OCI-LY1 (cell line): ENCODE measurements around the gene ZNF800.

Experiments used
- H2AFZ ChIP-seq: fragments of 200-600 bp; sonication (generic), shearing (Covaris generic); 2 replicates; pipeline ENCODE4 v1.6.0; 2014; ENCODE audit warnings: antibody characterized with exemption, mild to moderate bottlenecking, low read length
- H3F3A ChIP-seq: fragments of 200-600 bp; sonication (generic), shearing (Covaris generic); 2 replicates; pipeline ENCODE4 v1.6.0; 2014; ENCODE audit warnings: mild to moderate bottlenecking, antibody characterized with exemption, low read length, moderate library complexity; ENCODE audit not compliant: insufficient read depth
- H3K27ac ChIP-seq: fragments of 200-600 bp; sonication (generic); 2 replicates; pipeline ENCODE4 v1.5.1; 2014; ENCODE audit warnings: low read length, mixed run types, mild to moderate bottlenecking, low read depth; ENCODE audit not compliant: poor library complexity, severe bottlenecking
- H3K27me3 ChIP-seq: fragments of 200-600 bp; sonication (generic); 2 replicates; pipeline ENCODE4 v1.6.0; 2014; ENCODE audit warnings: antibody characterized with exemption, mild to moderate bottlenecking, low read length, moderate library complexity; ENCODE audit not compliant: insufficient read depth
- H3K36me3 ChIP-seq: fragments of 200-600 bp; sonication (generic); 2 replicates; pipeline ENCODE4 v1.6.1; 2014; ENCODE audit warnings: mild to moderate bottlenecking, antibody characterized with exemption, low read length, moderate library complexity, mixed read lengths; ENCODE audit not compliant: insufficient read depth
- H3K4me1 ChIP-seq: fragments of 200-600 bp; sonication (generic); 2 replicates; pipeline ENCODE4 v1.5.1; 2014; ENCODE audit warnings: mild to moderate bottlenecking, low read length, moderate library complexity; ENCODE audit not compliant: insufficient read depth, severe bottlenecking
- H3K4me2 ChIP-seq: fragments of 200-600 bp; sonication (generic), shearing (Covaris generic); 2 replicates; pipeline ENCODE4 v1.6.1; 2014; ENCODE audit warnings: low read length
- H3K4me3 ChIP-seq: fragments of 200-600 bp; sonication (generic); 2 replicates; pipeline ENCODE4 v1.5.1; 2014; ENCODE audit warnings: low read length, low read depth, mild to moderate bottlenecking, mixed read lengths; ENCODE audit not compliant: poor library complexity, severe bottlenecking
- H3K79me2 ChIP-seq: fragments of 200-600 bp; shearing (Covaris generic); 2 replicates; pipeline ENCODE4 v1.6.1; 2016; ENCODE audit warnings: mixed run types, low read length, mixed read lengths; ENCODE audit not compliant: insufficient read depth
- H3K9ac ChIP-seq: fragments of 200-600 bp; sonication (generic), shearing (Covaris generic); 2 replicates; pipeline ENCODE4 v1.6.1; 2014; ENCODE audit warnings: mild to moderate bottlenecking, low read length, mixed read lengths
- H3K9me2 ChIP-seq: fragments of 200-600 bp; sonication (generic), shearing (Covaris generic); 2 replicates; pipeline ENCODE4 v1.6.1; 2014; ENCODE audit warnings: low read depth, mild to moderate bottlenecking, low read length, mixed read lengths
- H3K9me3 ChIP-seq: fragments of 200-600 bp; shearing (Covaris generic); 2 replicates; pipeline ENCODE4 v1.6.1; 2014; ENCODE audit warnings: low read length, mixed read lengths
- H4K20me1 ChIP-seq: fragments of 200-600 bp; sonication (generic), shearing (Covaris generic); 2 replicates; pipeline ENCODE4 v1.6.0; 2016; ENCODE audit warnings: mild to moderate bottlenecking, low read length; ENCODE audit not compliant: insufficient read depth
- CTCF ChIP-seq: fragments of 200-600 bp; sonication (generic), shearing (Covaris generic); IDR thresholded peaks from 2 replicates; pipeline ENCODE4 v1.5.1; 2017; ENCODE audit warnings: mild to moderate bottlenecking, antibody characterized with exemption, low read length, moderate library complexity, mixed read lengths
- EZH2 ChIP-seq: fragments of 200-600 bp; sonication (generic), shearing (Covaris generic); IDR thresholded peaks from 2 replicates; pipeline ENCODE4 v1.8.0; 2017; ENCODE audit warnings: borderline replicate concordance, mixed run types, mild to moderate bottlenecking, antibody characterized with exemption, low read length, moderate library complexity, mixed read lengths

Gene ZNF800

GRCh38 chr7:127322832-127323493 is 69.5 kb downstream of the ZNF800 start:
- no peaks in the 10 kb centered on the region for H3F3A ChIP-seq
- no peaks in the 10 kb centered on the region for H3K9me3 ChIP-seq
- TF ChIP-seq CTCF (no peak), EZH2 (no peak)
- H3K27me3 ChIP-seq, result no peaks in the 10 kb centered on the region
- H2AFZ ChIP-seq, result no peak overlapping the region
- H3K4me1 ChIP-seq, result no peaks in the 10 kb centered on the region
- H3K9me2 ChIP-seq, result no peaks in the 10 kb centered on the region
- no peaks in the 10 kb centered on the region for H4K20me1 ChIP-seq
- no peaks in the 10 kb centered on the region for H3K36me3 ChIP-seq
- H3K9ac ChIP-seq, result no peak overlapping the region
- H3K4me2 ChIP-seq, result no peak overlapping the region
- no peak overlapping the region for H3K27ac ChIP-seq
- H3K79me2 ChIP-seq, result no peaks in the 10 kb centered on the region
- H3K4me3 ChIP-seq, result no peak overlapping the region

GRCh38 chr7:127322351-127322750 is 70.2 kb downstream of the ZNF800 start:
- Histone ChIP-seq H3K36me3 (no peaks in the 10 kb centered on the region), H3K4me3 (no peak overlapping the region), H3K79me2 (no peaks in the 10 kb centered on the region), H3K9ac (no peak overlapping the region), H2AFZ (no peak overlapping the region), H4K20me1 (no peaks in the 10 kb centered on the region), H3K27me3 (no peaks in the 10 kb centered on the region), H3K4me2 (no peak overlapping the region), H3F3A (no peaks in the 10 kb centered on the region), H3K9me2 (no peaks in the 10 kb centered on the region), H3K9me3 (no peaks in the 10 kb centered on the region), H3K4me1 (no peaks in the 10 kb centered on the region), H3K27ac (no peak overlapping the region)
- TF ChIP-seq CTCF, result no peak
- no peak for TF ChIP-seq EZH2

GRCh38 chr7:127320974-127321373 is 71.5 kb downstream of the ZNF800 start:
- H3K9me3 ChIP-seq, result no peaks in the 10 kb centered on the region
- no peak for TF ChIP-seq CTCF
- TF ChIP-seq EZH2, result no peak
- no peaks in the 10 kb centered on the region for H3K4me1 ChIP-seq

More at GRCh38 chr7:127320974-127321373, 71.5 kb downstream of the ZNF800 start:
- Histone ChIP-seq H3K9ac (no peak overlapping the region), H4K20me1 (no peaks in the 10 kb centered on the region), H3K36me3 (no peaks in the 10 kb centered on the region), H3K27ac (no peak overlapping the region), H3K4me3 (no peak overlapping the region), H3F3A (no peaks in the 10 kb centered on the region), H3K27me3 (no peaks in the 10 kb centered on the region), H2AFZ (no peak overlapping the region), H3K79me2 (no peaks in the 10 kb centered on the region), H3K4me2 (no peak overlapping the region), H3K9me2 (no peaks in the 10 kb centered on the region)
